K562 (cell line): Measurements from ENCODE around the gene FANCD2. TPM values are rescaled to one million over a fixed set of nuclear protein-coding genes. Genes with fewer than 3 reads are reported as not detected.

Experiments used
- C11orf30 ChIP-seq: fragments of 450-650 bp; IDR thresholded peaks from 2 replicates; pipeline ENCODE4 v1.6.1; 2016; ENCODE audit warnings: low read depth, mild to moderate bottlenecking
- CSDE1 ChIP-seq, 2 experiments: fragments of 450-650 bp; IDR thresholded peaks; 2 replicates each; pipeline ENCODE4 v1.6.1; 2016; ENCODE audit warnings: mild to moderate bottlenecking in 1 of 2
- DIDO1 ChIP-seq: fragments of 450-650 bp; IDR thresholded peaks from 2 replicates; pipeline ENCODE4 v1.6.1; 2016; ENCODE audit warnings: low read depth, missing biosample characterization, missing genetic modification characterization
- ESRRA ChIP-seq: fragments of 450-650 bp; IDR thresholded peaks from 2 replicates; pipeline ENCODE4 v1.6.1; 2014; ENCODE audit warnings: low read depth, mild to moderate bottlenecking, moderate library complexity, borderline replicate concordance
- L3MBTL2 ChIP-seq: fragments of 450-650 bp; IDR thresholded peaks from 2 replicates; pipeline ENCODE4 v1.6.1; 2016; ENCODE audit warnings: mild to moderate bottlenecking, moderate library complexity
- NCOA6 ChIP-seq: fragments of 450-650 bp; IDR thresholded peaks from 2 replicates; pipeline ENCODE4 v1.6.1; 2017; ENCODE audit warnings: mild to moderate bottlenecking
- NFRKB ChIP-seq: fragments of 450-650 bp; IDR thresholded peaks from 2 replicates; pipeline ENCODE4 v1.6.1; 2016; ENCODE audit warnings: low read depth
- POLR3A ChIP-seq: IDR thresholded peaks from 2 replicates; pipeline ENCODE4 v1.6.1; 2011; ENCODE audit warnings: borderline replicate concordance, mild to moderate bottlenecking, moderate library complexity; ENCODE audit not compliant: insufficient read length, insufficient read depth; ENCODE audit errors: extremely low read depth
- RBFOX2 ChIP-seq: fragments of 200-400 bp; formaldehyde crosslinking; IDR thresholded peaks from 2 replicates; pipeline ENCODE4 v1.6.1; 2017; ENCODE audit warnings: low read depth, mild to moderate bottlenecking, low read length, moderate library complexity
- SP1 ChIP-seq: sonication (generic); formaldehyde crosslinking; IDR thresholded peaks from 2 replicates; pipeline ENCODE4 v1.8.1; 2022; ENCODE audit warnings: mild to moderate bottlenecking, missing genetic modification reagents
- ZKSCAN3 ChIP-seq: fragments of 250-450 bp; sonication (Bioruptor Pico); IDR thresholded peaks from 2 replicates; pipeline ENCODE4 v1.4.0; 2020
- ZNF140 ChIP-seq: fragments of 250-450 bp; sonication (Bioruptor Pico); IDR thresholded peaks from 2 replicates; pipeline ENCODE4 v1.8.0; 2021; ENCODE audit warnings: moderate library complexity, mild to moderate bottlenecking, inconsistent platforms
- ZNF23 ChIP-seq: fragments of 250-450 bp; sonication (Bioruptor Pico); IDR thresholded peaks from 2 replicates; pipeline ENCODE4 v1.4.0; 2020; ENCODE audit warnings: mild to moderate bottlenecking
- ZNF282 ChIP-seq: sonication (generic); formaldehyde crosslinking; IDR thresholded peaks from 2 replicates; pipeline ENCODE4 v1.8.1; 2023; ENCODE audit warnings: missing genetic modification reagents
- ZNF57 ChIP-seq: fragments of 450-650 bp; formaldehyde crosslinking; IDR thresholded peaks from 2 replicates; pipeline ENCODE4 v1.4.0; 2020; ENCODE audit warnings: mild to moderate bottlenecking, moderate library complexity
- ZNF584 ChIP-seq: fragments of 200-800 bp; sonication (Bioruptor generic); IDR thresholded peaks from 2 replicates; pipeline ENCODE4 v1.6.1; 2016; ENCODE audit warnings: low read depth, mild to moderate bottlenecking, missing genetic modification characterization, missing compliant biosample characterization
- ZZZ3 ChIP-seq: fragments of 450-650 bp; IDR thresholded peaks from 2 replicates; pipeline ENCODE4 v1.6.1; 2016; ENCODE audit warnings: antibody characterized with exemption, mild to moderate bottlenecking, moderate library complexity
- polyA plus RNA-seq, 8 experiments: library from polyadenylated mRNA; depleted of rRNA in 4 of 8; stranded (reverse) in 5 of 8; unstranded in 3 of 8; fragments of >200 nt; fragmentation: Nextera tagmentation in 2 of 8; fragmentation: Illumina TruSeq in 1 of 8; extraction: Ambion mirVana in 2 of 8; extraction: Trizol in 1 of 8; gene quantifications; 2 replicates each; pipeline versions ENCODE4 v1.2.1 to v1.2.3, GENCODE V29; 2011 to 2014; ENCODE audit warnings: inconsistent platforms in 1 of 8, missing spikeins in 1 of 8
- total RNA-seq, 7 experiments: library from RNA; depleted of rRNA in 6 of 7; stranded (reverse); fragments of >200 nt in 6 of 7; fragmentation: Illumina TruSeq in 2 of 7; extraction: Trizol in 2 of 7; gene quantifications; 2 replicates each; pipeline versions ENCODE4 v1.2.1 to v1.2.3, GENCODE V29; 2011 to 2021; ENCODE audit warnings: low replicate concordance in 1 of 7
- TF ChIP-seq, protein P1 (sequence below): fragments of 200-800 bp; sonication (Bioruptor generic); IDR thresholded peaks from 2 replicates; pipeline ENCODE4 v1.6.1; 2017; ENCODE audit warnings: missing genetic modification characterization, missing compliant biosample characterization
- TF ChIP-seq, protein P2 (sequence below): sonication (generic); formaldehyde crosslinking; IDR thresholded peaks from 2 replicates; pipeline ENCODE4 v1.8.0; 2022; ENCODE audit warnings: mild to moderate bottlenecking, missing genetic modification reagents
- TF ChIP-seq, protein P3 (sequence below): sonication (generic); formaldehyde crosslinking; IDR thresholded peaks from 2 replicates; pipeline ENCODE4 v1.8.0; 2022; ENCODE audit warnings: mild to moderate bottlenecking, missing genetic modification reagents
- TF ChIP-seq, protein P4 (sequence below): IDR thresholded peaks from 3 replicates; pipeline ENCODE4 v1.6.1; 2011; ENCODE audit warnings: borderline replicate concordance, mild to moderate bottlenecking, moderate library complexity; ENCODE audit not compliant: insufficient read length; ENCODE audit errors: extremely low read depth
- TF ChIP-seq, protein P5 (sequence below): fragments of 250-450 bp; sonication (Bioruptor Pico); IDR thresholded peaks from 2 replicates; pipeline ENCODE4 v1.4.0; 2020

FANCD2 gene
- total and polyA plus RNA-seq, 9 of the 15 experiments (the other 6 are each of a cell fraction or from before 2014, with no cell fraction given): 59.4 to 137 (median 96.1) TPM

DNA sequence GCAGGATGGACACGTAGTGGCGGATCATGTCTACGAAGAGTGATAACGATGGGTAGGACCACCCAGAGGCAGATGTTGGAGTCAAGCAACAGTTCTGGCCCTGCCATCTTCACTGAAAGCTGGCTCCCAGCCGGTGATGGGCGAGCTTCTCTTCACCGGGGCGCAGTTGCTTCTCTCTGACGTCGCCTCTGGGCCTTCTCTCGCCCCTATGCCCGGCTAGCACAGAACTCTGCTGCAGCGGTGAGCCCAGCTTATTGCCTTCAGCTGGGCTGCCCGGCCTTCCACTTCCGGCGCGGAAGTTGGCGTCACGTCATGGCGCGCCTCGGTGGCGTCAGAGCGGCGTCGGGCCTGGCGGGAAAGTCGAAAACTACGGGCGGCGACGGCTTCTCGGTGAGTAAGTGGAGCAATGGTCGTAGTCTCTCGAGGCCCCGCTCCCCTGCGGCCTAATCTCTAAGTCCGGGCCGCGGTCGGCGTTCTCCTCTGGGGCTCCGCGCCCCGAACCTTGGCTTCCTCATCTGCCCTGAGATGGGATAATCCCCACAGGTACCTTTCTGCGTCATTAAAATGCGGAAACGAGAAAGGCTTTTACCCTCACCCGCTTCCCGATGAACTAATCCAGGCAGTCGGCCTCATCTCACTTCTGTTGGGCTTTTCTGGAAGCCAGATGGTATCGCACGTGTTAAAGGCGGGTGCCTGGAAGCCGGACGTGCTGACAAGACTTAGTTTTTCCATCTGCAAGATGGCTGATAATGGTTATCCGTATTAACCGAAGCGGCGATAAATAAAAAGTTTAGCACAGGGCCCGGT is at the start of gene FANCD2 (continued):
- TF ChIP-seq, protein P1, sequence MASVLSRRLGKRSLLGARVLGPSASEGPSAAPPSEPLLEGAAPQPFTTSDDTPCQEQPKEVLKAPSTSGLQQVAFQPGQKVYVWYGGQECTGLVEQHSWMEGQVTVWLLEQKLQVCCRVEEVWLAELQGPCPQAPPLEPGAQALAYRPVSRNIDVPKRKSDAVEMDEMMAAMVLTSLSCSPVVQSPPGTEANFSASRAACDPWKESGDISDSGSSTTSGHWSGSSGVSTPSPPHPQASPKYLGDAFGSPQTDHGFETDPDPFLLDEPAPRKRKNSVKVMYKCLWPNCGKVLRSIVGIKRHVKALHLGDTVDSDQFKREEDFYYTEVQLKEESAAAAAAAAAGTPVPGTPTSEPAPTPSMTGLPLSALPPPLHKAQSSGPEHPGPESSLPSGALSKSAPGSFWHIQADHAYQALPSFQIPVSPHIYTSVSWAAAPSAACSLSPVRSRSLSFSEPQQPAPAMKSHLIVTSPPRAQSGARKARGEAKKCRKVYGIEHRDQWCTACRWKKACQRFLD: peak; percentile 100
- TF ChIP-seq, protein P2, sequence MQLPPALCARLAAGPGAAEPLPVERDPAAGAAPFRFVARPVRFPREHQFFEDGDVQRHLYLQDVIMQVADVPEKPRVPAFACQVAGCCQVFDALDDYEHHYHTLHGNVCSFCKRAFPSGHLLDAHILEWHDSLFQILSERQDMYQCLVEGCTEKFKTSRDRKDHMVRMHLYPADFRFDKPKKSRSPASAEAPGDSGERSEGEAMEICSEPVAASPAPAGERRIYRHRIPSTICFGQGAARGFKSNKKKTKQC (CRISPR knock-in tag): peak; percentile 96
- no peak for TF ChIP-seq ZNF584
- TF ChIP-seq POLR3A: no peak
- peak; percentile 99 for TF ChIP-seq C11orf30
- no peak for TF ChIP-seq NCOA6
- TF ChIP-seq ZNF282 (CRISPR knock-in tag): no peak
- no peak for TF ChIP-seq ZNF23 (CRISPR knock-in tag)
- TF ChIP-seq ZNF140: no peak
- TF ChIP-seq SP1 (CRISPR knock-in tag): peak; percentile 93
- no peak for TF ChIP-seq ZKSCAN3 (CRISPR knock-in tag)
- TF ChIP-seq RBFOX2: peak; percentile 97
- TF ChIP-seq, protein P3, sequence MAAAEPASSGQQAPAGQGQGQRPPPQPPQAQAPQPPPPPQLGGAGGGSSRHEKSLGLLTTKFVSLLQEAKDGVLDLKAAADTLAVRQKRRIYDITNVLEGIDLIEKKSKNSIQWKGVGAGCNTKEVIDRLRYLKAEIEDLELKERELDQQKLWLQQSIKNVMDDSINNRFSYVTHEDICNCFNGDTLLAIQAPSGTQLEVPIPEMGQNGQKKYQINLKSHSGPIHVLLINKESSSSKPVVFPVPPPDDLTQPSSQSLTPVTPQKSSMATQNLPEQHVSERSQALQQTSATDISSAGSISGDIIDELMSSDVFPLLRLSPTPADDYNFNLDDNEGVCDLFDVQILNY: peak; percentile 97
- peak; percentile 99 for TF ChIP-seq L3MBTL2
- TF ChIP-seq ESRRA: peak; percentile 81; the same call in 1 of the 2 replicates
- TF ChIP-seq NFRKB: peak; percentile 90
- TF ChIP-seq, protein P4, sequence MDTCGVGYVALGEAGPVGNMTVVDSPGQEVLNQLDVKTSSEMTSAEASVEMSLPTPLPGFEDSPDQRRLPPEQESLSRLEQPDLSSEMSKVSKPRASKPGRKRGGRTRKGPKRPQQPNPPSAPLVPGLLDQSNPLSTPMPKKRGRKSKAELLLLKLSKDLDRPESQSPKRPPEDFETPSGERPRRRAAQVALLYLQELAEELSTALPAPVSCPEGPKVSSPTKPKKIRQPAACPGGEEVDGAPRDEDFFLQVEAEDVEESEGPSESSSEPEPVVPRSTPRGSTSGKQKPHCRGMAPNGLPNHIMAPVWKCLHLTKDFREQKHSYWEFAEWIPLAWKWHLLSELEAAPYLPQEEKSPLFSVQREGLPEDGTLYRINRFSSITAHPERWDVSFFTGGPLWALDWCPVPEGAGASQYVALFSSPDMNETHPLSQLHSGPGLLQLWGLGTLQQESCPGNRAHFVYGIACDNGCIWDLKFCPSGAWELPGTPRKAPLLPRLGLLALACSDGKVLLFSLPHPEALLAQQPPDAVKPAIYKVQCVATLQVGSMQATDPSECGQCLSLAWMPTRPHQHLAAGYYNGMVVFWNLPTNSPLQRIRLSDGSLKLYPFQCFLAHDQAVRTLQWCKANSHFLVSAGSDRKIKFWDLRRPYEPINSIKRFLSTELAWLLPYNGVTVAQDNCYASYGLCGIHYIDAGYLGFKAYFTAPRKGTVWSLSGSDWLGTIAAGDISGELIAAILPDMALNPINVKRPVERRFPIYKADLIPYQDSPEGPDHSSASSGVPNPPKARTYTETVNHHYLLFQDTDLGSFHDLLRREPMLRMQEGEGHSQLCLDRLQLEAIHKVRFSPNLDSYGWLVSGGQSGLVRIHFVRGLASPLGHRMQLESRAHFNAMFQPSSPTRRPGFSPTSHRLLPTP: no peak
- TF ChIP-seq ZZZ3: 0 out of 2 replicates have a peak, but pooled peaks have one; percentile 84
- no peak for TF ChIP-seq ZNF57 (CRISPR knock-in tag)
- peak in 1 of 2 experiments; percentile 99; a peak in 2 of 4 replicates for TF ChIP-seq CSDE1 (IDR thresholded peaks at IDR 0.05)
- peak; percentile 97 for TF ChIP-seq DIDO1 (tag)
- TF ChIP-seq, protein P5, sequence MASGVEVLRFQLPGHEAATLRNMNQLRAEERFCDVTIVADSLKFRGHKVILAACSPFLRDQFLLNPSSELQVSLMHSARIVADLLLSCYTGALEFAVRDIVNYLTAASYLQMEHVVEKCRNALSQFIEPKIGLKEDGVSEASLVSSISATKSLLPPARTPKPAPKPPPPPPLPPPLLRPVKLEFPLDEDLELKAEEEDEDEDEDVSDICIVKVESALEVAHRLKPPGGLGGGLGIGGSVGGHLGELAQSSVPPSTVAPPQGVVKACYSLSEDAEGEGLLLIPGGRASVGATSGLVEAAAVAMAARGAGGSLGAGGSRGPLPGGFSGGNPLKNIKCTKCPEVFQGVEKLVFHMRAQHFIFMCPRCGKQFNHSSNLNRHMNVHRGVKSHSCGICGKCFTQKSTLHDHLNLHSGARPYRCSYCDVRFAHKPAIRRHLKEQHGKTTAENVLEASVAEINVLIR (CRISPR knock-in tag): peak; percentile 100
